Keratinocyte (primary cell): ENCODE data around the gene TBCE.
"Not testable (repeated sequence)": the region's sequence is repeated elsewhere in the genome, so short reads cannot be mapped to it uniquely, and the experiment has no call there.

ENCODE experiments used
- CTCF ChIP-seq, 3 experiments: IDR thresholded peaks in 1 of 3; conservative IDR thresholded peaks in 1 of 3; optimal IDR thresholded peaks in 1 of 3; 2 replicates in 2 of 3; 3 replicates in 1 of 3; pipeline versions ENCODE3 to v1.5.1; 2011; ENCODE audit warnings: low read length in 3 of 3, mild to moderate bottlenecking in 3 of 3, moderate library complexity in 2 of 3, control low read depth in 1 of 3, inconsistent platforms in 1 of 3; ENCODE audit not compliant: insufficient read depth in 2 of 3; ENCODE audit errors: extremely low read depth in 1 of 3
- EZH2 ChIP-seq: IDR thresholded peaks from one replicate; pipeline ENCODE4 v1.6.1; 2012; ENCODE audit warnings: inconsistent platforms, mild to moderate bottlenecking, low read length, moderate library complexity

GRCh38 chr1:235457856-235458255 is 90.6 kb downstream of the TBCE start:
- TF ChIP-seq EZH2; CTCF (optimal IDR thresholded peaks at IDR 0.05 in 1 of 3, IDR thresholded peaks at IDR 0.05 in 1 of 3, conservative IDR thresholded peaks at IDR 0.05 in 1 of 3; ENCODE audit: extremely low read depth in 1 of 3, insufficient read depth in 2 of 3, low read length in 3 of 3): not testable (repeated sequence)
